ENCODE data around the gene CMIP.
A peak's percentile ranks its signal among the peaks of the same experiment; 100 is the strongest.

CMIP gene

DNA sequence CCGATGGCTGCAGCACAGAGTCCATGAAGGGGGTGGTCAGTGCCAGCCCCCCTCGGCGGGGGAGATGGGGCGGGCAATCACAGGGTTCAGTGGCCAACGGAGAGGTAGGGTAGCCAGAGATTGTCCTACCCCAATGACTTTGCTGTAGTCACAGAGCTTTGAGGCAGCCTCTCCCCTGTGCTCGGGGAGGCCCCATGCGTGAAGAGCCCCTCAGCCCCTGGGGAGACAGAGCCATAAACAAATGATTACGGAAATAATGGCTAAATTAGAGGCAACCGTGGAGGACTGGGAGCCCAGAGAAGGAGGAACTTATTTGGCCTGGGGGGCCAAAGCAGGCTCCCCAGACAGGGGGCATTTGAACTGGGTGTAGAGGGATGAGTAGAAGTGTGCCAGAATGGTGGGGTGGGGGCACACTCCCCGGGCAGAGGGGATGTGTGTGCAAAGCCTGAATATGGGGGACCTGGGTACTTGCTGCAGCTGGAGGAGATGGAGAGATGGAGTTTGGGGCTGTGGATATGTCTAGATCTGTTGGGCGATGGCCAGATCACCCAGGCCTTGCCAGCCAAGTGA, 164.8 kb downstream of the CMIP start:
- Histone ChIP-seq H3K9ac (ENCODE audit: low read depth in 1 of 2, low read length in 2 of 2) (no peak overlapping the region), H3K4me3 (ENCODE audit: low read length in 2 of 2) (no peak overlapping the region), H3K9me3 (ENCODE audit: control insufficient read depth in 2 of 2, low read length in 2 of 2) (no peaks in the 10 kb centered on the region), H3K27ac (ENCODE audit: low read depth in 2 of 2, low read length in 2 of 2) (no peak overlapping the region), H3K4me1 (ENCODE audit: control insufficient read depth in 2 of 2, insufficient read depth in 2 of 2, low read length in 2 of 2) (peaks cover 0 to 3% of the 10 kb centered on the region in 2 donors), H3K36me3 (ENCODE audit: control insufficient read depth in 2 of 2, insufficient read depth in 2 of 2, low read length in 2 of 2) (peaks cover 10 to 21% of the 10 kb centered on the region in 2 donors), H3K27me3 (ENCODE audit: control insufficient read depth in 2 of 2, insufficient read depth in 2 of 2, low read length in 2 of 2) (no peaks in the 10 kb centered on the region)

DNA sequence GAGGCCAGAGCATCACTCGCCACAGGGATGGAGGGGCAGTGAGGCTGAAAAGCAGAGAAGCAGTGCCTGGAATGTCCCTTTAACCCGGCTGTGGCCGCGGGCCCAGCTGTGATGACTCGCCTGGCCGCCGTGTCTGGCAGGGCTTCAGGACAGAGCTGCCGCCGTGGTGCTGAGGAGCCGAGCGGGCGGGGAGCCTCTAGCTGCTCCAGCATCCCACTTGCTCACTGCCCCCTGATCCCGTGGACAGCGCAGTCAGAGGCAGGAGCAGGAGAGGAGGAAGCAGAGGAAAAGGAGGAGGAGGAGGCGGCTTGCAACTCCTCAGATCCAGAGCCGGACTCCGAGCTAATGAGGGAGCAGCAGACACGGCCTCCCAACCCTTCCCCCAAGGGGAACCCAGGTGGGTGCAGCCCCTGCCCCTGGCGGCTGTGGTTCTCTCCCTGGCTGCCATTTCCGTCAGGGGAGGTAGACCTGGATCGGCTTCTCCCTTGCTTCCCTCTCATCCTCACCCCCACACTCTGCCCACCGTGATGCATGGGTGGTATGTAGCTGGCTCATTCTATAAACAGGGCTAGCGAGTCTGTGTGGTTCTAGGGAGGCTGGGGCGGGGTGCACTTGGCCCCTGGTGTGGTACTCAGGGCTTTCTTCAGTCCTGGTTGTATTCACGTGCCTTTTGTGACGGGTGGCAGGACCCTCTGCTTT, 165.7 kb downstream of the CMIP start:
- Histone ChIP-seq H3K4me1 (ENCODE audit: control insufficient read depth in 2 of 2, insufficient read depth in 2 of 2, low read length in 2 of 2) (peaks cover 2 to 3% of the 10 kb centered on the region in 2 donors), H3K36me3 (ENCODE audit: control insufficient read depth in 2 of 2, insufficient read depth in 2 of 2, low read length in 2 of 2) (peaks cover 10 to 21% of the 10 kb centered on the region in 2 donors), H3K4me3 (ENCODE audit: low read length in 2 of 2) (no peak overlapping the region), H3K9ac (ENCODE audit: low read depth in 1 of 2, low read length in 2 of 2) (no peak overlapping the region), H3K27me3 (ENCODE audit: control insufficient read depth in 2 of 2, insufficient read depth in 2 of 2, low read length in 2 of 2) (no peaks in the 10 kb centered on the region), H3K27ac (ENCODE audit: low read depth in 2 of 2, low read length in 2 of 2) (peak overlapping the region in 1 of 2 donors; percentile 16), H3K9me3 (ENCODE audit: control insufficient read depth in 2 of 2, low read length in 2 of 2) (no peaks in the 10 kb centered on the region)

DNA sequence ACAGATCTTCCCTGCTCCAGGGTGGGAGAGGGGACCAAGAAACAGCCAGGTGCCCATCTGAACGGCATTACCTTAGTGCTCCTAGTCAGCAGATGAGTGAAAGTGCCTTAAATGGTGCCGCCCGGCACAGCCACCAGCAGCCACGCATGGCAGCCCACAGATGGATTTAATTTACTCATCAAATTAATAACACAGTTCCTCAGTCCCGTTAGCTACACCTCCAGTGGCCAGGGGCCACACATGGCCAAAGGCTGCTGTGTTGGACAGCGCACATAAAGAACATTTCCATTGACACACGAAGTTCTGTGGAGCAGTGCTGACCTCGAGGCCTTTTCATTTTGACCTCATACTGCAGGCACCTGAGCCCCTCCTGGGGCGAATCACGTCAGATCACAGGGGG, 166.3 kb downstream of the CMIP start:
- Histone ChIP-seq H3K36me3 (ENCODE audit: control insufficient read depth in 2 of 2, insufficient read depth in 2 of 2, low read length in 2 of 2) (peaks cover 10 to 21% of the 10 kb centered on the region in 2 donors), H3K27ac (ENCODE audit: low read depth in 2 of 2, low read length in 2 of 2) (no peak overlapping the region), H3K4me1 (ENCODE audit: control insufficient read depth in 2 of 2, insufficient read depth in 2 of 2, low read length in 2 of 2) (peaks cover 2 to 3% of the 10 kb centered on the region in 2 donors), H3K9me3 (ENCODE audit: control insufficient read depth in 2 of 2, low read length in 2 of 2) (no peaks in the 10 kb centered on the region), H3K9ac (ENCODE audit: low read depth in 1 of 2, low read length in 2 of 2) (no peak overlapping the region), H3K4me3 (ENCODE audit: low read length in 2 of 2) (no peak overlapping the region), H3K27me3 (ENCODE audit: control insufficient read depth in 2 of 2, insufficient read depth in 2 of 2, low read length in 2 of 2) (no peaks in the 10 kb centered on the region)

- Histone ChIP-seq H3K9ac (ENCODE audit: low read depth in 1 of 2, low read length in 2 of 2) (no peak overlapping the region), H3K27me3 (ENCODE audit: control insufficient read depth in 2 of 2, insufficient read depth in 2 of 2, low read length in 2 of 2) (no peaks in the 10 kb centered on the region), H3K9me3 (ENCODE audit: control insufficient read depth in 2 of 2, low read length in 2 of 2) (no peaks in the 10 kb centered on the region), H3K4me3 (ENCODE audit: low read length in 2 of 2) (no peak overlapping the region), H3K4me1 (ENCODE audit: control insufficient read depth in 2 of 2, insufficient read depth in 2 of 2, low read length in 2 of 2) (peaks cover 7% of the 10 kb centered on the region in 2 donors), H3K36me3 (ENCODE audit: control insufficient read depth in 2 of 2, insufficient read depth in 2 of 2, low read length in 2 of 2) (peaks cover 10 to 25% of the 10 kb centered on the region in 2 donors), H3K27ac (ENCODE audit: low read depth in 2 of 2, low read length in 2 of 2) (peak overlapping the region in 1 of 2 donors; percentile 14)
Observed at GRCh38 chr16:81611721-81612120, 167.1 kb downstream of the CMIP start.

GRCh38 chr16:81612351-81613163, 167.9 kb downstream of the CMIP start:
- Histone ChIP-seq H3K27me3 (ENCODE audit: control insufficient read depth in 2 of 2, insufficient read depth in 2 of 2, low read length in 2 of 2) (no peaks in the 10 kb centered on the region), H3K36me3 (ENCODE audit: control insufficient read depth in 2 of 2, insufficient read depth in 2 of 2, low read length in 2 of 2) (peaks cover 7 to 26% of the 10 kb centered on the region in 2 donors), H3K9me3 (ENCODE audit: control insufficient read depth in 2 of 2, low read length in 2 of 2) (no peaks in the 10 kb centered on the region), H3K4me3 (ENCODE audit: low read length in 2 of 2) (no peak overlapping the region), H3K4me1 (ENCODE audit: control insufficient read depth in 2 of 2, insufficient read depth in 2 of 2, low read length in 2 of 2) (peaks cover 8 to 14% of the 10 kb centered on the region in 2 donors), H3K27ac (ENCODE audit: low read depth in 2 of 2, low read length in 2 of 2) (peak overlapping the region in 1 of 2 donors; percentile 28), H3K9ac (ENCODE audit: low read depth in 1 of 2, low read length in 2 of 2) (no peak overlapping the region)

DNA sequence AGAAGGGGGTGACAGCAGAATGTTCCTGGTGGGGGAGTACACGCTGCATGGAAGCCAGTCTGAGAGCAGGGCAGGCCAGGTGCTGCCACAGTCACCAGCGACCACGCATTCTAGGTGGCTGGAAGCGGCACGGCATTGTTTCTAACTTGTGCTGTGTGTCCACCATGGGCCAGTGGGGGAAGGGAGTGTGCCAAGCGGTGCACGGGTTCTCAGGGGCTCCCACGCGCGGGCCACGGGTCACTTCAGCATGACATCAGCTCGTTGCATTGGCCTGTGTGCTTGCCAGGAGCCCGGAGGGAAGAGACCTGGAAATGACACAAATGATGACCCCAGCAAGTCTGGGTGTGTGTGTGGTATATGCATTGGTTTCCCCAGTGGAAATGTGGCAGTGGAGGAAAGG, 169.6 kb downstream of the CMIP start:
- no peaks in the 10 kb centered on the region for H3K27me3 ChIP-seq (ENCODE audit: control insufficient read depth in 2 of 2, insufficient read depth in 2 of 2, low read length in 2 of 2)
- H3K9me3 ChIP-seq (ENCODE audit: control insufficient read depth in 2 of 2, low read length in 2 of 2): no peaks in the 10 kb centered on the region
- no peak overlapping the region for H3K9ac ChIP-seq (ENCODE audit: low read depth in 1 of 2, low read length in 2 of 2)
- peaks cover 4 to 28% of the 10 kb centered on the region in 2 donors for H3K36me3 ChIP-seq (ENCODE audit: control insufficient read depth in 2 of 2, insufficient read depth in 2 of 2, low read length in 2 of 2)
- H3K27ac ChIP-seq (ENCODE audit: low read depth in 2 of 2, low read length in 2 of 2): no peak overlapping the region
- H3K4me1 ChIP-seq (ENCODE audit: control insufficient read depth in 2 of 2, insufficient read depth in 2 of 2, low read length in 2 of 2): peaks cover 8 to 14% of the 10 kb centered on the region in 2 donors
- no peak overlapping the region for H3K4me3 ChIP-seq (ENCODE audit: low read length in 2 of 2)

DNA sequence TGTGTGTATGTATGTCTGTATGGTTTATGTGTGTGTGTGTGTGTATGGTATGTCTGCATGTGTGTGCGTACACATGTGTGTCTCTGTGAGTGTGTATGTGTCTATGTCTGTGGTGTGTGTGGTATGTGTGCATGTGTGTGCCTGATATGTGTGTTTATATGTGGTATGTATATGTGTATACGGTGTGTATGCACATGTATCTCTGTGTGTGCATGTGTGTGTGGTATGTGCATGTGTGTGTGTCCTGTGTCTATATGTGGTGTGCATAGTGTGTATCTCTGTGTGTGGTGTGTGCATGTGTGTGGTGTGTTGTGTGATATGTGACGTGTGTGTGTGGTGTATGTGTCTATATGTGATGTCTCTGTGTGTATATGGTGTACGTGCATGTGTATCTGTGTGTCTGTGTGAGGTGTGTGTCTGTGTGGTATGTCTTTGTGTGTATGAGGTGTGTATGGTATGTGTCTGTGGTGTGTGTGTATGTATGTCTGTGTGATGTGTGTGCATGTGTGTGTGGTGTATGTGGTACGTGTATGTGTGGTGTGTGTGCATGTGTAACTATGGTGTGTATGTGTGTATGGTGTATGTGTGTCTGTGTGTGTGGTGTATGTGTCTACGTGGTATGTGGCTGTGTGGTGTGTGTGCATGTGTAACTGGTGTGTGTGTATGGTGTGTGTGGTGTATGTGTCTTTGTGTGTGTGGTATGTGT, 170.2 kb downstream of the CMIP start:
- no peak overlapping the region for H3K9ac ChIP-seq (ENCODE audit: low read depth in 1 of 2, low read length in 2 of 2)
- H3K9me3 ChIP-seq (ENCODE audit: control insufficient read depth in 2 of 2, low read length in 2 of 2): no peaks in the 10 kb centered on the region
- no peak overlapping the region for H3K4me3 ChIP-seq (ENCODE audit: low read length in 2 of 2)
- no peaks in the 10 kb centered on the region for H3K27me3 ChIP-seq (ENCODE audit: control insufficient read depth in 2 of 2, insufficient read depth in 2 of 2, low read length in 2 of 2)
- H3K36me3 ChIP-seq (ENCODE audit: control insufficient read depth in 2 of 2, insufficient read depth in 2 of 2, low read length in 2 of 2): peaks cover 4 to 31% of the 10 kb centered on the region in 2 donors
- peaks cover 8 to 12% of the 10 kb centered on the region in 2 donors for H3K4me1 ChIP-seq (ENCODE audit: control insufficient read depth in 2 of 2, insufficient read depth in 2 of 2, low read length in 2 of 2)
- H3K27ac ChIP-seq (ENCODE audit: low read depth in 2 of 2, low read length in 2 of 2): no peak overlapping the region

DNA sequence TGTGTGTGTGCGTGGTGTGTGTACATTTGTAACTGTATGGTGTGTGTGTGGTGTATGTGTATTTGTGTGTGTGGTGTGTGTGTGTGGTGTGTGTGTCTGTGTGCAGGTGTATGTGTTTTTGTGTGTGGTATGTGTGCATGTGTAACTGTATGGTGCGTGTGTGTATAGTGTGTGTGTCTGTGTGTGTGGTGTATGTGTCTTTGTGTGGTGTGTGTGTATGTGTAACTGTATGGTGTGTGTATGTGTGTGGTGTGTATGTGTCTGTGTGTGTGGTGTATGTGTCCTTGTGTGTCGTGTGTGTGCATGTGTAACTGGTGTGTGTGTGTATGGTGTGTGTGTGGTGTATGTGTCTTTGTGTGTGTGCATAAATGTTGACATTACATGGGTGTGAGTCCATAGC, 170.8 kb downstream of the CMIP start:
- H3K4me1 ChIP-seq (ENCODE audit: control insufficient read depth in 2 of 2, insufficient read depth in 2 of 2, low read length in 2 of 2): peaks cover 8 to 11% of the 10 kb centered on the region in 2 donors
- no peaks in the 10 kb centered on the region for H3K9me3 ChIP-seq (ENCODE audit: control insufficient read depth in 2 of 2, low read length in 2 of 2)
- H3K27ac ChIP-seq (ENCODE audit: low read depth in 2 of 2, low read length in 2 of 2): no peak overlapping the region
- no peak overlapping the region for H3K9ac ChIP-seq (ENCODE audit: low read depth in 1 of 2, low read length in 2 of 2)
- H3K27me3 ChIP-seq (ENCODE audit: control insufficient read depth in 2 of 2, insufficient read depth in 2 of 2, low read length in 2 of 2): no peaks in the 10 kb centered on the region
- no peak overlapping the region for H3K4me3 ChIP-seq (ENCODE audit: low read length in 2 of 2)
- peaks cover 2 to 33% of the 10 kb centered on the region in 2 donors for H3K36me3 ChIP-seq (ENCODE audit: control insufficient read depth in 2 of 2, insufficient read depth in 2 of 2, low read length in 2 of 2)

DNA sequence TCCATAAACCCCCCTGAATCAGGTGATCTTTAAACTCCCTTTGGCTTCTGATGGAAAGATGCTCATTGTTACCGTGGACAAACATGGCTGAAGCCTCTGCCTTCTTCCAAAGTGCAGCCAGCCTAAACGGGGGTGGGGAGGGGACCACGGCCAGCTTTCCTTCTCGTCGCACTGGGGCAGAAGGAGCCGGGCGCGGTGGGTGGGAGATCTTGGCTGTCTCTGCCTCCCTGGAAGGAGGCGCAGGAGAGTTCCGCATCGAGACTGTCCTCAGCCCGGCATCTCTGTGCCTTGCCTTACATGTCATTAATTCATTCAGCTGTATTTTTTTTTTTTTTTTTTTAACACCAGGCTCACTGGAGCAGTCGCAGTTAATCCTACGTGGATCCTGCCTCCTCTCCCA, 171.2 kb downstream of the CMIP start:
- Histone ChIP-seq H3K9me3 (ENCODE audit: control insufficient read depth in 2 of 2, low read length in 2 of 2) (no peaks in the 10 kb centered on the region), H3K4me1 (ENCODE audit: control insufficient read depth in 2 of 2, insufficient read depth in 2 of 2, low read length in 2 of 2) (peaks cover 8 to 11% of the 10 kb centered on the region in 2 donors), H3K36me3 (ENCODE audit: control insufficient read depth in 2 of 2, insufficient read depth in 2 of 2, low read length in 2 of 2) (peaks cover 0 to 37% of the 10 kb centered on the region in 2 donors), H3K27me3 (ENCODE audit: control insufficient read depth in 2 of 2, insufficient read depth in 2 of 2, low read length in 2 of 2) (no peaks in the 10 kb centered on the region), H3K27ac (ENCODE audit: low read depth in 2 of 2, low read length in 2 of 2) (peak overlapping the region in 1 of 2 donors; percentile 76), H3K4me3 (ENCODE audit: low read length in 2 of 2) (no peak overlapping the region), H3K9ac (ENCODE audit: low read depth in 1 of 2, low read length in 2 of 2) (no peak overlapping the region)

Data from mucosa of rectum (tissue), 2 donors.